ENCODE results near the gene CD81. TPM values are rescaled to one million over a fixed set of nuclear protein-coding genes. Genes with fewer than 3 reads are reported as not detected.

CD81 gene, protein sequence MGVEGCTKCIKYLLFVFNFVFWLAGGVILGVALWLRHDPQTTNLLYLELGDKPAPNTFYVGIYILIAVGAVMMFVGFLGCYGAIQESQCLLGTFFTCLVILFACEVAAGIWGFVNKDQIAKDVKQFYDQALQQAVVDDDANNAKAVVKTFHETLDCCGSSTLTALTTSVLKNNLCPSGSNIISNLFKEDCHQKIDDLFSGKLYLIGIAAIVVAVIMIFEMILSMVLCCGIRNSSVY
- total RNA-seq = 100 to 1,000 TPM; 311 to 770 (median 330) TPM

- Histone ChIP-seq H3K27ac (peak within 1 kb of the TSS; percentile 98 to 100), H3K27me3 (no peaks in the 10 kb centered on the region), H3K9me3 (no peaks in the 10 kb centered on the region), H3K36me3 (no peaks in the 10 kb centered on the region), H3K4me1 (peaks cover 20 to 31% of the 10 kb centered on the region in 2 donors), H3K4me3 (peak within 1 kb of the TSS; percentile 100)
- intact Hi-C loops (cut with DNase I; ENCODE audit: low total_unique reads) = no loop called here
- no peak for TF ChIP-seq POLR2A (IDR thresholded peaks at IDR 0.05)
- TF ChIP-seq, protein P1, sequence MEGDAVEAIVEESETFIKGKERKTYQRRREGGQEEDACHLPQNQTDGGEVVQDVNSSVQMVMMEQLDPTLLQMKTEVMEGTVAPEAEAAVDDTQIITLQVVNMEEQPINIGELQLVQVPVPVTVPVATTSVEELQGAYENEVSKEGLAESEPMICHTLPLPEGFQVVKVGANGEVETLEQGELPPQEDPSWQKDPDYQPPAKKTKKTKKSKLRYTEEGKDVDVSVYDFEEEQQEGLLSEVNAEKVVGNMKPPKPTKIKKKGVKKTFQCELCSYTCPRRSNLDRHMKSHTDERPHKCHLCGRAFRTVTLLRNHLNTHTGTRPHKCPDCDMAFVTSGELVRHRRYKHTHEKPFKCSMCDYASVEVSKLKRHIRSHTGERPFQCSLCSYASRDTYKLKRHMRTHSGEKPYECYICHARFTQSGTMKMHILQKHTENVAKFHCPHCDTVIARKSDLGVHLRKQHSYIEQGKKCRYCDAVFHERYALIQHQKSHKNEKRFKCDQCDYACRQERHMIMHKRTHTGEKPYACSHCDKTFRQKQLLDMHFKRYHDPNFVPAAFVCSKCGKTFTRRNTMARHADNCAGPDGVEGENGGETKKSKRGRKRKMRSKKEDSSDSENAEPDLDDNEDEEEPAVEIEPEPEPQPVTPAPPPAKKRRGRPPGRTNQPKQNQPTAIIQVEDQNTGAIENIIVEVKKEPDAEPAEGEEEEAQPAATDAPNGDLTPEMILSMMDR (IDR thresholded peaks at IDR 0.05) = peak in 1 of 3 donors; percentile 12
- peak in 1 of 3 donors; percentile 72 for TF ChIP-seq POLR2AphosphoS5 (IDR thresholded peaks at IDR 0.05)
- DNase-seq (ENCODE audit: low spot score in 2 of 2) = no peak
Measured at GRCh38 chr11:2376751-2377451, at the start of gene CD81. CD81 (plus strand) TSS chr11:2377310; CDS start chr11:2377550, 240 bp downstream.

- DNase-seq (ENCODE audit: low spot score in 2 of 2) = no peak
- no peak overlapping the region for H3K4me3 ChIP-seq
- peaks cover 0 to 9% of the 10 kb centered on the region in 2 donors for H3K4me1 ChIP-seq
- no peaks in the 10 kb centered on the region for H3K36me3 ChIP-seq
- no peaks in the 10 kb centered on the region for H3K9me3 ChIP-seq
- TF ChIP-seq, protein P1 (IDR thresholded peaks at IDR 0.05) = no peak
- TF ChIP-seq POLR2AphosphoS5 (IDR thresholded peaks at IDR 0.05) (no peak), POLR2A (IDR thresholded peaks at IDR 0.05) (no peak)
- intact Hi-C loops (cut with DNase I; ENCODE audit: low total_unique reads) = no loop called here
- H3K27me3 ChIP-seq = no peaks in the 10 kb centered on the region
- H3K27ac ChIP-seq = no peak overlapping the region
Measured at GRCh38 chr11:2328021-2328420, 49.1 kb upstream of the CD81 start.

DNA sequence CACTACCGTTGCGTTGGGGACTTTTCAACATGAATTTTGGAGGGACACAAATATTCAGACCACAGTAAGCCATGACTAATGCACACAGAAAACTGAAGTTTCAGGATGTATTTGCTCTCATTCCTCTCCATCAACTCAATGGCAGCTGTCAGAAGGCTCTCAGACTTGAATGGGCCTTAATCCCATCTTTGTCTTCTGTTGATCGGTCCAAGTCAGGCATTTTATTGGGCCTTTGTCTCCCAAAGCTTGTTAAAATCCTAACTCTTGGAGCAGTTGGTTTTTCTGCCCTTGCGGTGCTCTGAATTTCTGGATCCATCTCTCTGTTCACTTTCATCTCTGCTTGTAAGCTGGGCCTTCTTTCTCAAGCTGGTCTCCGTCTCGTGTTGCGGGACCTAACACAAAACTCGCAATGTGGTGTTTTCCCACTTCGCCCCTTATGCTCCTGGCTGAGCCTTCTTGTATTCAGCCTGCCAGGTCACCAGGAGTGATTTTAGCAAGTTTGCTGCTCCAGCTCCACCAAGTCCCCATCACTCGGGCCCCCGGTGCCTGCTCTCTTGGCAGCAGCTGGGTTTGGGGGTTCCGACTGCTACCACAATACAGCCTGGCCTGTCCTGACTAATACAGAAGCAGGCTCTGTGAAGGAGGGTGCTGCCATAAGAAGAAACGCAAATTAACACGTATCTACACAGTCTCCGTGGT is 48.3 kb upstream of the CD81 start:
- Histone ChIP-seq H3K9me3 (no peaks in the 10 kb centered on the region), H3K4me3 (no peak overlapping the region), H3K27ac (no peak overlapping the region), H3K4me1 (peaks cover 0 to 9% of the 10 kb centered on the region in 2 donors), H3K27me3 (no peaks in the 10 kb centered on the region), H3K36me3 (no peaks in the 10 kb centered on the region)
- intact Hi-C loops (cut with DNase I; ENCODE audit: low total_unique reads) = no loop called here
- TF ChIP-seq, protein P1 (IDR thresholded peaks at IDR 0.05) = no peak
- TF ChIP-seq POLR2AphosphoS5 (IDR thresholded peaks at IDR 0.05) (no peak), POLR2A (IDR thresholded peaks at IDR 0.05) (no peak)
- DNase-seq (ENCODE audit: low spot score in 2 of 2) = no peak

- Histone ChIP-seq H3K27ac (no peak overlapping the region), H3K9me3 (no peaks in the 10 kb centered on the region), H3K4me1 (peaks cover 0 to 9% of the 10 kb centered on the region in 2 donors), H3K36me3 (no peaks in the 10 kb centered on the region), H3K27me3 (no peaks in the 10 kb centered on the region), H3K4me3 (no peak overlapping the region)
- intact Hi-C loops (cut with DNase I; ENCODE audit: low total_unique reads) = no loop called here
- TF ChIP-seq POLR2AphosphoS5 (IDR thresholded peaks at IDR 0.05) (no peak), POLR2A (IDR thresholded peaks at IDR 0.05) (no peak)
- TF ChIP-seq, protein P1 (IDR thresholded peaks at IDR 0.05) = no peak
- no peak for DNase-seq (ENCODE audit: low spot score in 2 of 2)
Measured at GRCh38 chr11:2329551-2329950, 47.6 kb upstream of the CD81 start.
